Uterus (tissue), 4 donors: ENCODE results near the gene CNTN6. TPM values are rescaled to one million over a fixed set of nuclear protein-coding genes. Genes with fewer than 3 reads are reported as not detected.

Experiments
- DNase-seq, 2 donors: peaks; one replicate each; pipeline ENCODE4 v3.0.0-alpha.2; 2019 to 2020
- H3K27ac ChIP-seq, 2 donors: fragments of 200-600 bp; sonication (generic); 1 replicate in 1 of 2; 2 replicates in 1 of 2; pipeline ENCODE4 v1.5.1; 2016 to 2018
- H3K27me3 ChIP-seq, 2 donors: fragments of 200-600 bp; sonication (generic); one replicate each; pipeline ENCODE4 v1.5.1; 2018 to 2019; ENCODE audit warnings: control low read depth in 1 of 2
- H3K36me3 ChIP-seq, 2 donors: fragments of 200-600 bp; sonication (generic); one replicate each; pipeline ENCODE4 v1.5.1; 2019; ENCODE audit warnings: control low read depth in 1 of 2
- H3K4me1 ChIP-seq, 2 donors: fragments of 200-600 bp; sonication (generic); one replicate each; pipeline ENCODE4 v1.5.1; 2018 to 2019; ENCODE audit warnings: control low read depth in 1 of 2
- H3K4me3 ChIP-seq, 2 donors: fragments of 200-600 bp; sonication (generic); 1 replicate in 1 of 2; 2 replicates in 1 of 2; pipeline ENCODE4 v1.5.1; 2018 to 2019; ENCODE audit warnings: mild to moderate bottlenecking in 1 of 2
- H3K9me3 ChIP-seq, 2 donors: fragments of 200-600 bp; sonication (generic); one replicate each; pipeline ENCODE4 v1.5.1; 2019; ENCODE audit warnings: control low read depth in 1 of 2
- POLR2A ChIP-seq, 2 donors: fragments of 450-650 bp; IDR thresholded peaks; one replicate each; pipeline ENCODE4 v1.6.1; 2016; ENCODE audit warnings: antibody characterized with exemption in 2 of 2, mild to moderate bottlenecking in 1 of 2, moderate library complexity in 1 of 2
- intact Hi-C: fragments of 100-400 bp; cut with DNase I; formaldehyde crosslinking; loops from one replicate; pipeline ENCODE4 v1.15.1; 2023; ENCODE audit warnings: low total_unique reads
- total RNA-seq, 4 donors: library from RNA; depleted of rRNA in 3 of 4; stranded (reverse); fragments of >200 nt in 3 of 4; gene quantifications; one replicate each; pipeline versions ENCODE4 v1.1.0 to v1.2.4, GENCODE V29; 2014 to 2023
- TF ChIP-seq, protein P1 (sequence below), 4 experiments: fragments of 200-600 bp in 2 of 4; fragments of 450-650 bp in 2 of 4; sonication (generic) in 2 of 4; IDR thresholded peaks; one replicate each; pipeline ENCODE4 v1.5.1; 2016 to 2019; ENCODE audit warnings: antibody characterized with exemption in 4 of 4, mild to moderate bottlenecking in 2 of 4, moderate library complexity in 1 of 4
- donor health status: DM: yes; HTN: yes; CAD: no.

The CNTN6 gene
- total RNA-seq, 4 donors from 2014 or later: 0.21 to 2.7 TPM; not detected in 2

DNA sequence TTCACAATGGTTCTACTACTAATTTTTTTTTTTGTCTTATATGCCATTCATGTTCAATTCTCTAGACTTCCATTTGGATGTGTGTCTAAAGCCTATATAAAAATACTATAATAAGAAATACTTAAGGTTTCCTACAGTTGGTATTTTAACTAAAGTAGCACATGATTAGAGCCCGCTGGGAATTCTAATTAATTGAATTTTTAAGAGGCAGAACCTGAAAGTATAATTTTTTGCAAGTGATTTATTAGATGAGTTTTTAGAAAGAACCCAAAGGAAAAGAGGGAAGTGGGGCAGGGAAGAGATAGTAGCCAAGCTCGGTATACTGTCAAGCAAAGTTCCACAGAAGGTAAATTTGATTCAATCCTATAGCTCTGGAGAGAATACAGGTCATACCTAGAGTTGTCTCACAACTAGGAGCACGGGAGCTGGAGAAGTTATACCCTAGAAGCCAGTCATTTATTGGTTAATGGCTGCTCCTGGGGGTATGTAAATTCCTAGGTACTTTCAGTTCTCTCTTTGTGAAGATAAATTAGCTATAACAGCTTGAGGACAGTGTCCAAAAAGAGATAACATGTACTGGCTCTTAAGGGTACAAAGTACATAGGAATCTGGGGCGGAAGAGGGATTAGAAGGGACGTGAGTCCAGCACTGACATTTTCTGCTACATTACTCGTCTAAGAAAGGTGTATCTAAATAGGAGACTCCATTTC, 225.6 kb downstream of the CNTN6 start:
- TF ChIP-seq, protein P1, sequence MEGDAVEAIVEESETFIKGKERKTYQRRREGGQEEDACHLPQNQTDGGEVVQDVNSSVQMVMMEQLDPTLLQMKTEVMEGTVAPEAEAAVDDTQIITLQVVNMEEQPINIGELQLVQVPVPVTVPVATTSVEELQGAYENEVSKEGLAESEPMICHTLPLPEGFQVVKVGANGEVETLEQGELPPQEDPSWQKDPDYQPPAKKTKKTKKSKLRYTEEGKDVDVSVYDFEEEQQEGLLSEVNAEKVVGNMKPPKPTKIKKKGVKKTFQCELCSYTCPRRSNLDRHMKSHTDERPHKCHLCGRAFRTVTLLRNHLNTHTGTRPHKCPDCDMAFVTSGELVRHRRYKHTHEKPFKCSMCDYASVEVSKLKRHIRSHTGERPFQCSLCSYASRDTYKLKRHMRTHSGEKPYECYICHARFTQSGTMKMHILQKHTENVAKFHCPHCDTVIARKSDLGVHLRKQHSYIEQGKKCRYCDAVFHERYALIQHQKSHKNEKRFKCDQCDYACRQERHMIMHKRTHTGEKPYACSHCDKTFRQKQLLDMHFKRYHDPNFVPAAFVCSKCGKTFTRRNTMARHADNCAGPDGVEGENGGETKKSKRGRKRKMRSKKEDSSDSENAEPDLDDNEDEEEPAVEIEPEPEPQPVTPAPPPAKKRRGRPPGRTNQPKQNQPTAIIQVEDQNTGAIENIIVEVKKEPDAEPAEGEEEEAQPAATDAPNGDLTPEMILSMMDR (IDR thresholded peaks at IDR 0.05): no peak
- TF ChIP-seq POLR2A (IDR thresholded peaks at IDR 0.05): no peak
- Histone ChIP-seq H3K4me3 (no peak overlapping the region), H3K9me3 (no peaks in the 10 kb centered on the region), H3K27me3 (no peaks in the 10 kb centered on the region), H3K36me3 (no peaks in the 10 kb centered on the region), H3K4me1 (no peaks in the 10 kb centered on the region), H3K27ac (no peak overlapping the region)
- DNase-seq: no peak
- intact Hi-C loops: no loop called here

DNA sequence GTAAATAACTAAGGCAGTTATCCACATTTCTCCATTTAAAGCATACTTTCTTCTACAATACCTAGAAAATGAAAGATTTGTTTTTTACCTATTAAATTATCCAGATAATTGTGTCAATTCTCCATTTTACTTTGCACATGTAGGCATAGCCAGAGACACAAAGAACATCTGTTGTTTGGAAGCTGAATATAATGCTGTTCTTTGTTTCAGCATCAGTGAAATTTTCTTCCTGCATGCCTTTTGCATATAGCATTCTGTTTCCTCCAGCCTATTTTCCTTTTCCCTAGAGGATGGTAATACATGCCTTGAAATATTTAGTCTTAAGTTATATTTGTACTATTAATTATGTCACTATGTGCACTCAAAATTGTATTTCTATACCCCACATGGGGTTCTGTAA, 233.7 kb downstream of the CNTN6 start:
- DNase-seq: no peak
- Histone ChIP-seq H3K36me3 (no peaks in the 10 kb centered on the region), H3K27ac (no peak overlapping the region), H3K4me1 (no peaks in the 10 kb centered on the region), H3K27me3 (no peaks in the 10 kb centered on the region), H3K4me3 (no peak overlapping the region), H3K9me3 (no peaks in the 10 kb centered on the region)
- TF ChIP-seq, protein P1 (IDR thresholded peaks at IDR 0.05): no peak
- no peak for TF ChIP-seq POLR2A (IDR thresholded peaks at IDR 0.05)
- intact Hi-C loops: no loop called here

DNA sequence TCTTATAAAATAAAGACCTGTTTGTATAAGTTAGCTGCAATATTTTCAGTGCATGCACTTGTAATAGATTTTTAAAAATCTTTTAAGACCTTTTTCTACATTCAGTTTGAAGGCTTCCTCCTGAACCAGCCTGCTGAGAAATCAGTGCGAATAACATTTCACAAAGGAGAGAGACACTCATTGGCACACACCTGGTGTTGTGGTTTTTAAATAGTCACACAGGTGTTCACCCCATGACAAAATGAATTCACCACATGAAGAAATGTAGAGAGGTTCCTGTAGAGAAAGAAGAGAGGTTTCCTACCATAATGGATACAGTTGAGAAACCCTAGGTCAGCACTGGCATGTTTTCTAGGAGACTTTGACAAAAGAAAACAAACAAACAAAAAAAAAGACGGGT, 237.3 kb downstream of the CNTN6 start:
- no peaks in the 10 kb centered on the region for H3K4me1 ChIP-seq
- H3K4me3 ChIP-seq: no peak overlapping the region
- no peak for DNase-seq
- H3K36me3 ChIP-seq: no peaks in the 10 kb centered on the region
- no peaks in the 10 kb centered on the region for H3K9me3 ChIP-seq
- intact Hi-C loops: no loop called here
- no peak for TF ChIP-seq POLR2A (IDR thresholded peaks at IDR 0.05)
- TF ChIP-seq, protein P1 (IDR thresholded peaks at IDR 0.05): no peak
- H3K27ac ChIP-seq: no peak overlapping the region
- H3K27me3 ChIP-seq: no peaks in the 10 kb centered on the region

DNA sequence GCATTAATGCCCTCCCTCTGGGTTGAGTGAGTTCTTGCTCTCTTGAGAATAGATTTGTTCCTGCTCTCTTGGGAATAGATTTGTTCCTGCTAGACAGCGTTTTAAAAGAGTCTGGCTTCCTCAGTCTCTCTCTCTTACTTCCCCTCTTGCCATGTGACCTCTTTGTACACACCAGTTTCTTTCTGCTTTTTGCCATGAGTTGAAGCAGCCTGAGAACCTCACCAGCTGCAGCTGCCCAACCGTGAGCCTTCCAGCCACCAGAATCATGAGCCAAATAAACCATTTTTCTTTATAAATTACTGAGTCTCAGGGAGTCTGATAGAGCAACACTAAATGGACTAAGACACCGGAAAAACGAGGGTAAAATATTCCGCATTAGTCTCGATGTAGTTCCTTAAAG, 253.6 kb downstream of the CNTN6 start:
- no peaks in the 10 kb centered on the region for H3K4me1 ChIP-seq
- H3K36me3 ChIP-seq: no peaks in the 10 kb centered on the region
- H3K27ac ChIP-seq: no peak overlapping the region
- no peak overlapping the region for H3K4me3 ChIP-seq
- intact Hi-C loops: no loop called here
- no peaks in the 10 kb centered on the region for H3K9me3 ChIP-seq
- TF ChIP-seq, protein P1 (IDR thresholded peaks at IDR 0.05): no peak
- TF ChIP-seq POLR2A (IDR thresholded peaks at IDR 0.05): no peak
- DNase-seq: no peak
- H3K27me3 ChIP-seq: no peaks in the 10 kb centered on the region

DNA sequence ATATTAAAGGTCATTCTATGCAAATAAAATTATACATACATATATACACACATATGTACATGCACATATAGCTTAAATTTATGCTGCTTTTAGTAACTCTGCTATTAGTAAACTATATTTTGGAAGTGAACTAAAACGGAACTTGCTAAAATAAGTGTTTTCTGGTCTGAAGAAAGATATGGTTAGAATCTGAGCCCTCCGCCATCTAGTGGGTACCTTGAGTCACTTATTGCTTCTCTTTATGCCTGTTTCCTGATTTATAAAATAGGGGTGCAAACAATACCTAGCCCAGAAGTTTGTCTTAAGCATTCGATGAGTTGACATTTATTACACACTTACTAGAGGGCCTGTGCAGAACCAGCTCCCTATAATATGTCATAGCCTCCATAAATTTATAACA, 255.7 kb downstream of the CNTN6 start:
- TF ChIP-seq POLR2A (IDR thresholded peaks at IDR 0.05): no peak
- TF ChIP-seq, protein P1 (IDR thresholded peaks at IDR 0.05): no peak
- no peaks in the 10 kb centered on the region for H3K36me3 ChIP-seq
- no peaks in the 10 kb centered on the region for H3K9me3 ChIP-seq
- no peak for DNase-seq
- H3K4me3 ChIP-seq: no peak overlapping the region
- H3K27me3 ChIP-seq: no peaks in the 10 kb centered on the region
- intact Hi-C loops: no loop called here
- no peak overlapping the region for H3K27ac ChIP-seq
- H3K4me1 ChIP-seq: no peaks in the 10 kb centered on the region
